Stimulated activated CD8-positive, alpha-beta memory T cell treated with anti-CD3 and anti-CD28 coated beads, Interleukin-4, amount 100 ng/mL, for 1 hour (primary cell): ENCODE results near the gene FBXO22.

ENCODE experiments used
- DNase-seq, 2 donors: peaks; one replicate each; pipeline ENCODE4 v3.0.0-alpha.2; 2020; ENCODE audit warnings: low read depth in 2 of 2, low spot score in 1 of 2

FBXO22 gene

DNA sequence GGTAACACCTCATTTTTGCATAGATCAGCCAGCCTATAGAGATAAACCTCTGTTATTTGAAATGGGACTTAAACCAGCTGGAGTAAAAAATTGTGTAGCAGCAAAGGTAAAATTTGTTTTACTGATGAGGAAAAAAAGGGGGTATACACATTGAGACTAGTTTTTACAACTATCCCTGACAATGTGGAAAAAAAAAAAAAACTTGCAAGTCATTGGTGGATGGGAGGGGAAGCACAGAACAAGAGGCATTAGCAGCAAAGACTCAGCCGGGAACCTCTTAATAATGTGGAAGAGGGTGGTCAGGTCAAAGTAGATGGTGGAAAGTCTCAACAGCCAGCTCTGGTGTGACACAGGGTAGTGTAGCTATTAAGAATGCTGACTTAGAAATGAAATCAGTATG, 14.5 kb downstream of the FBXO22 start:
- DNase-seq: no peak

DNA sequence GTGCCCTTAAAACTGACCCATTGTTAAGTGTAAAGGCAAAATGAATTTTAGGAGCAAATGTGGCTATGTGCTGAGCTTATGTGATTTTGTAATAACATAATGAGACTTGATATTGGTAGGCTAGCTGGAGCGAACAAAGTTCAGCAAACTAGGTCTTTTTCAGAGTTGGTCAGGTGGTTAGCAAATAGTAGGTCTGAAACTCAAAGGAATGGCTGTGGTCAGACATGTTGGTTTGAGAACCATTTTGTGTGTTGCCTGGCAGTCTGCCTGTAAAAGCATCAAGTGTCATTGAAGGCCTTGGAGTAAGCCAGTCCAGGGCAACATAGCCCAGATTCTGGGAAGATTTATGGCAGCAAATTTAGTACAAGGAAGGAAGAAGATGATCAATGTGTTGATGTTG, 16.4 kb downstream of the FBXO22 start:
- DNase-seq: no peak

DNA sequence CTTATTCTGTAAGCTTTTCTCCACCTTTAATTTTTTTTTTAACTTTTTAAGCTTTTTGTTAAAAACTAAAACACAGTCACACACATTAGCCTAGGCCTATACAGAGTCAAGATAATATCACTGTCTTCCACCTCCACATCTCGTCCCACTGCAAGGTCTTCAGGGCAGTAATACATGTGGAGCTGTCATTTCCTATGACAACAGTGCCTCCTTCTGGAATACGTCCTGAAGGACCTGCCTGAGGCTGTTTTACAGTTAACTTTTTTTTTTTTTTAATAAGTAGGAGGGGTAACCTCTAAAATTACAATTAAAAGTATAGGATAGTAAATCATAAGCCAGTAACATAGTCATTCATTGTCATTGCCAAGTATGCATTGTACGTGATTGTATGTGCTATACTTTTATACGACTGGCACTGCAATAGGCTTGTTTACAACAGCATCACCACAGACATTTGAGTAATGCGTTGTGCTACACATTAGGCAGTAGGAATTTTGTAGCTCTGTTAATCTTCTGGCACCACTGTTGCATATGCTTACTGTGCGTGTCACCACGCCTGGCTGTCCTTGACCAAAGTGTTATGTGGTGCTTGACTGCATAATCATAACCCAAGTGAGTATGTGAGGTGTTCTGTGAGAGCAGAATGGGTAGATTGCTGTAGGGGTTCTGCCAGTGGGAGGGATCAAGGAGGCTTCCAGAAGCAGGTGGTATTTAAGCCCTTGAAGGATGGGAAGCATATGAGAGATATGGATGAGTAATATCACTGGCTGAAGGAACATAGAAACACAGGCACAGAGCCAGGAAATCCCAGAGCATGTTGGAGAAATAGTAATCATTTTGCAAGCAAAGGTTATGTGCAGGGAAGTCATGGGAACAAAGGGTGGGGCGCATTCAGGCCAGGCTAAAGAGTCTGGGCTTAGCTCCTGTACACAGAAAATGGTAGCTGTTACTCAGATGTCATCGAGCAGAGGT, 18.3 kb downstream of the FBXO22 start:
- no peak for DNase-seq

- no peak for DNase-seq
These were observed 20.1 kb downstream of the FBXO22 start for GRCh38 chr15:75923756-75924155.

GRCh38 chr15:75924576-75924975, 20.9 kb downstream of the FBXO22 start:
- no peak for DNase-seq

DNA sequence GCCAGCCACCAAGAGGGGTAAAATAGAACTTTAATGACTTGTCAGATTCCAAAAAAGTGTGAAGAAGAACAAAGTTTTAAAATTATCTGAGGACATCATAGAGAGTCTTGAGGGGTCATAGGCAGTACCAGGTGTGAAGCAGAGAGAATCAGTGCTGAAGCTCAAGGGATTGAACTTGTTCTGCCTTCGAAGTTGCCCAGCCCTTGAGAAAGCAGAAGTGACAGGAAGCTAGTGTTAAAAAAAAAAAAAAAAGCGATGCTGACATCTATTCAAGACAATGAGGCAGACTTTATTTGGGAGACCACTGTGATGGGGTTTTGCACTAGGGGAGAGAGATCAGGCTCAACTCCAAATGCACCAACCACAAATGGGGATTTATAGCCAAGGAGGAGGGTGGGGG, 21.8 kb downstream of the FBXO22 start:
- DNase-seq: no peak

- no peak for DNase-seq
These were observed 23.3 kb downstream of the FBXO22 start for GRCh38 chr15:75926931-75927330.

GRCh38 chr15:75927601-75928000, 23.9 kb downstream of the FBXO22 start:
- DNase-seq: no peak

DNA sequence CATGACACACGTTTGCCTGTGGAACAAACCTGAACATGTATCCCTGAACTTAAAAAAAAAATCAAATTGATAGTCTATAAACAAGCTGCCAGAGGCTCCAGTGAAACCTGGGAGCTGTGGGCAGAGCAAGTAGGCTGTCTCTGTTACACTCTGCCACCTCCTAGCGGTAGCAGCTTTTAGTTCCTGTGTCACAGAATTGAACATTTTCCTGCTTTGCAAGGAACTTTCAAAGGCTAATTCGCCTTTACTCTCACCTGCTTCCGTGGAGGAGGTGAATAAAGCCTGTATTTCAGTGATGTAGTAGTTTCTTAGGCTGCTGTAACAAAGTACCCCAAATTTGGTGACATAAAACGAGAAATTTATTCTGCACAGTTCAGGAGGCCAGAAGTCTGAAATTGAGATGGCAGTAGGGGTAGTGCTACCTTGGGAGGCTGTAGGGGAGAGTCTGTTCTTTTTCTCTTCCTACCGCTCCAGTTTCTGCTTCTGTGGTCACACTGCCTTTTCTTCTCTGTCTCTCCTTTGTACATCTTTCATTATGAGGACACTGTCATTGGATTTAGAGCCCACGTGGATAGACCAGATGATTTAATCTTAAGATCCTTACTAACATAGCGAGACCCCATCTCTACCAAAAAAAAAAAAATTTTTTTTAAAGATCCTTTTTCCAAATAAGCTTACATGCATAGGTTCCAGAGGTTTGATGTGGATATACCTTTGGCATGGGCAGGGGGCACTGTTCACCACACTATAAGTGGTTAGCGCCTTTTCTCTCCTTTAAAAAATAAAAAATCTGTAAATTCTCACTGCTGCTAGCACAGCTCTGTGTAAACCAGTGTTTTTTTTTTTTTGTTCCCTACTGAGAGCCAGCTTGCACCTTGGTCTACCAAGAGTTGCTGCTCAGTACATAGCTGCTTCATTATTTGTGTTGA, 25.3 kb downstream of the FBXO22 start:
- no peak for DNase-seq

DNA sequence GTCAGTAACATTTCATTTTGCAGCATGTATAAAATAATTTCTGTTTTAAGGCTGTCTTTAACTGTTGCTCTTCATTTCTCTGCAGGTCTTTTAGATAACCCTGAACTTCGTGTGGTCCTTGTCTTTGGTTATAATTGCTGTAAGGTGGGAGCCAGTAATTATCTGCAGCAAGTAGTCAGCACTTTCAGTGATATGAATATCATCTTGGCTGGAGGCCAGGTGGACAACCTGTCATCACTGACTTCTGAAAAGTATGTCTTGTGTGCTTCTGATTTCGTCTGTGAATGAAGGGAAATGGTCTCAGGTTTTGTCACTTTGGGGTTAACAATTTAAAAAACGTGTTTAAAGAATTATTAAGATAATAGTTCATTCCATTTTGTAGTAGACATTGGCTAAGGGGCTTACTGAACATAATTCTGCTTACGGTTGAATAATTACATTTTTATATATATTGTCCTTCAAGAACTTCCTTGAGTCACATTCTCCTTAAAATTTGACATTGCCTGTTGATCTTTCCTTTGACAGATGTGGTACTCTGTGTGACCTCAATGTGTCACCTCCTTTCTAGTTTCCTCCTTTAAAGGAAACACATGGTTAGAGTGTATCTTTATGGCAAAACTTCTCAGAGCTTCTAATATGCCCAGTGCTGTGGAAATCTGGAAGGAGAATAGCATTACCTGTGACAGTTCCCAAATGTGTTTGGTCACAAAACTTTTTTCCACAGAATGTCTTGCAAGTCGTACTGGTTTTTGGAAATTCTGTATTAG, 26.3 kb downstream of the FBXO22 start:
- no peak for DNase-seq

DNA sequence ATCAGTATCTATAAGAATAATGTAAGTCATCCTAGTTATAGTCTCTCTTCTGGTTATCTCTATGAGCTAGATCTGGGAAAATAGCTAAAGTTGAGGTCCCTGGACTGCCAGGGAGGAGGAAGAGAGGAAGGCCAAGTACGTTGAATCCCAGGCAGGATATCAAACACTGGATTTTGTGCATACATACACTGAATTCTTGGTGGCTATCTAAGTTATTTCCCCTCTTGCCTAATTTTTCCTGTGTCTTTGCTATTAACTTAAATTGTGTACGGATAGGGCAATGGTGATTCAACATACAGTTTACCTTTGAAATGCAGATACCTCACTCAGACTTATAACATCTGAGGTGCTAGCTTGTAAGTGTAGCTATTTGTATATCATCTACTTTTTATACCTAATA, 27.2 kb downstream of the FBXO22 start:
- no peak for DNase-seq

DNA sequence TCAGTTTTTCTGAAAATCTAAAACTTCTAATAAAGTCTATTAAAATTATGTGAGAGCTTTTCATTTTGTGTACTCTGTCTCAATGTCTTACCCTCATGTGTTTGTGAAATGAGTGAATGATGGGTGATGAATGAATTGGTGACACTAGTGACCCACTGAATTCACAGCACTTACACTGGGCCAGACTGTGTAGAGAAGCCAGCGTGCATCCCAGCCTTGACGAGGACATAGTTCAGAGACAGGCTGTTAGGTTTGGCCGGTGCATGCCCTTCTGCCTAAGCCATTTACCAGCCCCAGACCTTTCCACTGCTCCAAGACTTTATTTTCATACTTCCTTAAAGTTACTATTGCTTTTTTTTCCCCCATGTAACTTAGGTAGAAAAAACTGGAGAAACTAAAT, 38.8 kb downstream of the FBXO22 start:
- no peak for DNase-seq

- no peak for DNase-seq
These were observed 39.6 kb downstream of the FBXO22 start for GRCh38 chr15:75943246-75943645.

- no peak for DNase-seq
These were observed 40.1 kb downstream of the FBXO22 start for GRCh38 chr15:75943713-75944215.

- DNase-seq: no peak
These were observed 42.3 kb downstream of the FBXO22 start for GRCh38 chr15:75945953-75946352.

DNA sequence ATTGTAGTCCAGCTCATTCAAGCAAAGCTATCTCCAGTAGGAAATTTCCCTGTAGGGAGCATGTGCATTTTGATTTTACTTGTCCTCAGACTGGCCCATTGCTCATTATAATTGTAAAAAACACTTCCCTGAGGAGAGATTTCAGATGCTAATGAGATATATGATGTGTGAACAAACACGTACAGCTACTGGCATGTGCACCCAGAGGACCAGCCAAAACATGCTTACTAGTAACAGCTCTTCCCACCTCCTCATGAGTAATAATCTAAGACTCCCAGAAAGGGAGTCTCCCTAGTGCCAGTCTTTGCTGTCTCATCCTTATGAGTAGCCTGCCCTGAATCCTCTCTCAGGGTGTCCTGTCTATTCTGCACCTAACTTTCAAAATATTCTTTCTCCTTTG, 43.4 kb downstream of the FBXO22 start:
- no peak for DNase-seq

- no peak for DNase-seq
These were observed 45.2 kb downstream of the FBXO22 start for GRCh38 chr15:75948761-75949296.

DNA sequence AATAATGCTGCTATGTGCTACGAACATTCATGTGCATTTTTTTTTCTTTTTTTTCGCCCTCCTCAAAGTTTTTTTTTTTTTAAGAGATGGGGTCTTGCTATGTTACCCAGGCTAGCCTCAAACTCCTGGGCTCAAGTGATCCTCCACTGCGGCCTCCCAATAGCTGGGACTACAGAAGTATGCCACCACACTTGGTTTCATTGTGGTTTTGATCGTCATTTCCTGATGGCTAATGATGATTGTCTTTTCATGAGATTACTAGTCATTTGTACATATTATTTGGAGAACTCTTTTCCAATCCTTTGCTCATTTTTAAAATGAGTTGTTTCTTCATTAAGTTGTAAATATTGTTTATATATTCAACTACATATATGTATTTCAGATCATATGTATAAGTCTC, 48.8 kb downstream of the FBXO22 start:
- DNase-seq: no peak

DNA sequence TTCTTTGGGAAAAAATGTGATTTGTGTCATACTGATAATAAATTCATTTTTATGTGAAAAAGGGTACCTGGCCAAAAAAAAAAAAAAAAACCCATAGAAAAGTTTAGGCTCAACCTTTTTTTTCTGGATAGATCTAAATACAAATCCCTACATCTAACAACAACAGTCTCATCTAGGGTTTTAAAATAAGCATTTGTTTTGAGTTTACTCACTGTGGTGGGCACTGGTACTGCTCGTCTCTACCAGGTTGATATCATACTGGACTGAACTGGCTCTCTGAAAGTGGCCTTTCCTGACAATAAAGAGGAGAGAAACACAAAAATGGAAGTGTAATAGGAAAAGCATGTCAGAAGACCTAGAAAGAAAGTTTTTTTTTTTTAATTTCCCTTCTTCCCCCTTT, 52.0 kb downstream of the FBXO22 start:
- no peak for DNase-seq

DNA sequence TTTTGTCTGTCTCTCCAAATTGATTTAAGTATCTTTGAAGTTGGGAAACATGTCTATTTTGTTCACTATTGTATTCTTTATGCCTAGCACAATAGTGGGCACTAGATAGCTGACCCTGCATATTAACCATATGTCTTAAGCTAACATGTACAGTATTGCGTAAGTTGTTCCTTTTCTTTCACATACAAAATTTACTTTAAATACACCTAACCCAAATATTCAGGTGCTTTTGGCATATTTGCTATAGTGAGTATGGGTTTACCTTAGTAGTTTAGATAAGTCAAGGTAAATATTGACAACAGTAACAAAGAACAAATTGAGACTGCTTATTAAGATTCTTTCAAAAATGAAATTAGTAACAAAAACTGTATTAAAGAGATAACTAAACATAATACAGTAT, 57.7 kb downstream of the FBXO22 start:
- no peak for DNase-seq

- DNase-seq: no peak
These were observed 62.4 kb downstream of the FBXO22 start for GRCh38 chr15:75966073-75966472.
